Thyroid gland (tissue), 4 donors: ENCODE results near the gene STARD10.

ENCODE experiments used
- POLR2A ChIP-seq, 2 donors: fragments of 450-650 bp; IDR thresholded peaks; one replicate each; pipeline ENCODE4 v1.6.1; 2017; ENCODE audit warnings: antibody characterized with exemption in 2 of 2, mild to moderate bottlenecking in 2 of 2, moderate library complexity in 1 of 2
- TF ChIP-seq, protein P1 (sequence below), 6 experiments: fragments of 200-600 bp in 3 of 6; fragments of 450-650 bp in 3 of 6; sonication (generic) in 3 of 6; IDR thresholded peaks; one replicate each; pipeline ENCODE4 v1.5.1; 2016 to 2019; ENCODE audit warnings: antibody characterized with exemption in 6 of 6, mild to moderate bottlenecking in 2 of 6, inconsistent platforms in 1 of 6, moderate library complexity in 1 of 6

DNA sequence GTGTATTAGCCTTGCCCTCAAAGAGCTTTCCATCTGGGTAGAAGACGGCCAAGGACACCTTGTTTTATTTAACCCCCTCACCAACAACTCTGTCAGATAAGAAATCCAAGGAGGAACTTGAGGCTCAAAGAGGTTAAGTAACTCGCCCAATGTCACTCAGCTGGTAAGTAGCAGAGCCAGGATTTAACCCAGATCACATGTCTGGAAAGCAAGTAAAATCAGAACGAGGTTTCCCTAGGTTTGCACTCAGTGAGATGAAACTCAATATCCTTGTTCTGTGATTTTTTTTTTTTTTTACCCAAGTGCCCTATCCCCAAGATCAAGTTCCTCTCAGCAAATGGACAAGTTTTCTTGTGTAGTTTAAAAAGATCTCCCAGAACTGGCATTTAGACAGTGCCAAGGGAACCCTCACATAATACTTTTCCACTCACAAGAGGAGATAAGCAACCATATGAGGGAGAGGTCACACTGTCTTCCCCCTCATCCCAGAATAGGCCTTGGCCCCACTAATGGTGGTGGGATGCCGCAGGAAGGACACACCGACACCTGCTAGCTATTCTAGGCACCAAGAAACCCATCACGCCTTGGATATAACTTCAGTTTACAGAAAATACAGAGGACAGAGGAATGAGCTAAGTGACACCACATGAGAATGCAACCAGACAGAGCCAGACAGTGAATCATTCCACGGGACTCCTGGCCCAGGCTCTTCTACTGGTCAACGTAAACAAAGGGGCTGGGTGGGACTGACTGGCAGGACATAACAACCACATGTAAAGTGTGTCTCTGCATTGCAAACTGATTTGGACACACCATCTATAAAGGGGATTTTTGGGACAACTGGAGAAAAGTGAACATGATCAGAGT, 33.1 kb downstream of the STARD10 start:
- TF ChIP-seq, protein P1, sequence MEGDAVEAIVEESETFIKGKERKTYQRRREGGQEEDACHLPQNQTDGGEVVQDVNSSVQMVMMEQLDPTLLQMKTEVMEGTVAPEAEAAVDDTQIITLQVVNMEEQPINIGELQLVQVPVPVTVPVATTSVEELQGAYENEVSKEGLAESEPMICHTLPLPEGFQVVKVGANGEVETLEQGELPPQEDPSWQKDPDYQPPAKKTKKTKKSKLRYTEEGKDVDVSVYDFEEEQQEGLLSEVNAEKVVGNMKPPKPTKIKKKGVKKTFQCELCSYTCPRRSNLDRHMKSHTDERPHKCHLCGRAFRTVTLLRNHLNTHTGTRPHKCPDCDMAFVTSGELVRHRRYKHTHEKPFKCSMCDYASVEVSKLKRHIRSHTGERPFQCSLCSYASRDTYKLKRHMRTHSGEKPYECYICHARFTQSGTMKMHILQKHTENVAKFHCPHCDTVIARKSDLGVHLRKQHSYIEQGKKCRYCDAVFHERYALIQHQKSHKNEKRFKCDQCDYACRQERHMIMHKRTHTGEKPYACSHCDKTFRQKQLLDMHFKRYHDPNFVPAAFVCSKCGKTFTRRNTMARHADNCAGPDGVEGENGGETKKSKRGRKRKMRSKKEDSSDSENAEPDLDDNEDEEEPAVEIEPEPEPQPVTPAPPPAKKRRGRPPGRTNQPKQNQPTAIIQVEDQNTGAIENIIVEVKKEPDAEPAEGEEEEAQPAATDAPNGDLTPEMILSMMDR (IDR thresholded peaks at IDR 0.05), result no peak
- TF ChIP-seq POLR2A (IDR thresholded peaks at IDR 0.05), result no peak
